Right atrium auricular region (tissue), 2 donors: ENCODE data around the gene GABRB1. TPM values are rescaled to one million over a fixed set of nuclear protein-coding genes. Genes with fewer than 3 reads are reported as not detected.

Experiments used
- DNase-seq: peaks from one replicate; pipeline ENCODE4 v3.0.0-alpha.2; 2019; ENCODE audit warnings: low spot score
- H3K27ac ChIP-seq, 2 donors: fragments of 200-600 bp; sonication (generic); 1 replicate in 1 of 2; 2 replicates in 1 of 2; pipeline ENCODE4 v1.5.1; 2016 to 2019
- H3K27me3 ChIP-seq, 2 donors: fragments of 200-600 bp; sonication (generic); one replicate each; pipeline versions ENCODE4 v1.5.1 to v1.6.0; 2017 to 2019
- H3K36me3 ChIP-seq: fragments of 200-600 bp; sonication (generic); one replicate; pipeline ENCODE4 v1.5.1; 2016
- H3K4me1 ChIP-seq, 2 donors: fragments of 200-600 bp; sonication (generic); one replicate each; pipeline versions ENCODE4 v1.5.1 to v1.6.0; 2017 to 2019
- H3K4me3 ChIP-seq, 2 donors: fragments of 200-600 bp; sonication (generic); 1 replicate in 1 of 2; 2 replicates in 1 of 2; pipeline ENCODE4 v1.5.1; 2017 to 2019; ENCODE audit warnings: mild to moderate bottlenecking in 1 of 2, moderate library complexity in 1 of 2
- H3K9me3 ChIP-seq, 2 donors: fragments of 200-600 bp; sonication (generic); one replicate each; pipeline ENCODE4 v1.5.1; 2019
- CTCF ChIP-seq, 2 donors: fragments of 200-600 bp; sonication (generic); IDR thresholded peaks; one replicate each; pipeline ENCODE4 v1.5.1; 2019; ENCODE audit warnings: antibody characterized with exemption in 2 of 2
- total RNA-seq, 2 donors: library from RNA; depleted of rRNA; stranded (reverse); fragments of >200 nt; gene quantifications; one replicate each; pipeline ENCODE4 v1.1.0, GENCODE V29; 2016

GABRB1 gene
- total RNA-seq, 2 donors from 2014 or later = 1.1 to 2.6 TPM

GRCh38 chr4:47061435-47061834 lies 30.1 kb downstream of the GABRB1 start:
- no peak for TF ChIP-seq CTCF (IDR thresholded peaks at IDR 0.05)
- H3K4me3 ChIP-seq = no peak overlapping the region
- H3K36me3 ChIP-seq = no peaks in the 10 kb centered on the region
- no peak for DNase-seq
- H3K27ac ChIP-seq = no peak overlapping the region
- no peaks in the 10 kb centered on the region for H3K27me3 ChIP-seq
- H3K9me3 ChIP-seq = no peaks in the 10 kb centered on the region
- H3K4me1 ChIP-seq = no peaks in the 10 kb centered on the region

GRCh38 chr4:47065051-47065481 lies 33.7 kb downstream of the GABRB1 start:
- no peak overlapping the region for H3K27ac ChIP-seq
- TF ChIP-seq CTCF (IDR thresholded peaks at IDR 0.05) = no peak
- DNase-seq = no peak
- no peak overlapping the region for H3K4me3 ChIP-seq
- no peaks in the 10 kb centered on the region for H3K4me1 ChIP-seq
- H3K27me3 ChIP-seq = no peaks in the 10 kb centered on the region
- H3K36me3 ChIP-seq = no peaks in the 10 kb centered on the region
- H3K9me3 ChIP-seq = no peaks in the 10 kb centered on the region

- H3K9me3 ChIP-seq = no peaks in the 10 kb centered on the region
- no peaks in the 10 kb centered on the region for H3K36me3 ChIP-seq
- H3K4me3 ChIP-seq = no peak overlapping the region
- no peak overlapping the region for H3K27ac ChIP-seq
- H3K4me1 ChIP-seq = no peaks in the 10 kb centered on the region
- DNase-seq = no peak
- TF ChIP-seq CTCF (IDR thresholded peaks at IDR 0.05) = no peak
- no peaks in the 10 kb centered on the region for H3K27me3 ChIP-seq
Observed at GRCh38 chr4:47068986-47069385, 37.6 kb downstream of the GABRB1 start.

- H3K4me3 ChIP-seq = no peak overlapping the region
- no peak for DNase-seq
- no peak overlapping the region for H3K27ac ChIP-seq
- no peaks in the 10 kb centered on the region for H3K27me3 ChIP-seq
- no peaks in the 10 kb centered on the region for H3K9me3 ChIP-seq
- H3K4me1 ChIP-seq = no peaks in the 10 kb centered on the region
- no peaks in the 10 kb centered on the region for H3K36me3 ChIP-seq
- no peak for TF ChIP-seq CTCF (IDR thresholded peaks at IDR 0.05)
Observed at GRCh38 chr4:47071901-47072341, 40.6 kb downstream of the GABRB1 start.

- no peak overlapping the region for H3K27ac ChIP-seq
- H3K36me3 ChIP-seq = no peaks in the 10 kb centered on the region
- no peak for DNase-seq
- no peaks in the 10 kb centered on the region for H3K4me1 ChIP-seq
- no peak for TF ChIP-seq CTCF (IDR thresholded peaks at IDR 0.05)
- no peaks in the 10 kb centered on the region for H3K27me3 ChIP-seq
- no peak overlapping the region for H3K4me3 ChIP-seq
- H3K9me3 ChIP-seq = no peaks in the 10 kb centered on the region
Observed at GRCh38 chr4:47073647-47074046, 42.3 kb downstream of the GABRB1 start.

- H3K9me3 ChIP-seq = no peaks in the 10 kb centered on the region
- no peak for TF ChIP-seq CTCF (IDR thresholded peaks at IDR 0.05)
Observed at GRCh38 chr4:47074816-47075215, 43.4 kb downstream of the GABRB1 start.

More at GRCh38 chr4:47074816-47075215, 43.4 kb downstream of the GABRB1 start:
- no peaks in the 10 kb centered on the region for H3K36me3 ChIP-seq
- H3K27me3 ChIP-seq = no peaks in the 10 kb centered on the region
- H3K27ac ChIP-seq = no peak overlapping the region
- DNase-seq = no peak
- H3K4me1 ChIP-seq = no peaks in the 10 kb centered on the region
- no peak overlapping the region for H3K4me3 ChIP-seq
